Transverse colon (tissue), 3 donors: ENCODE data around the gene KRTAP1-3.

Source experiments
- EP300 ChIP-seq: sonication (generic); formaldehyde crosslinking; IDR thresholded peaks from one replicate; pipeline ENCODE4 v1.6.1; 2017; ENCODE audit warnings: antibody characterized with exemption, low read depth
- POLR2A ChIP-seq: fragments of 450-650 bp; IDR thresholded peaks from one replicate; pipeline ENCODE4 v1.6.1; 2016; ENCODE audit warnings: antibody characterized with exemption, mild to moderate bottlenecking, moderate library complexity
- TF ChIP-seq, protein P1 (sequence below), 5 experiments: fragments of 200-600 bp in 3 of 5; fragments of 450-650 bp in 2 of 5; sonication (generic) in 3 of 5; IDR thresholded peaks; 1 replicate in 2 of 5; 2 replicates in 3 of 5; pipeline ENCODE4 v1.5.1; 2016 to 2017; ENCODE audit warnings: antibody characterized with exemption in 5 of 5, inconsistent platforms in 3 of 5, mild to moderate bottlenecking in 2 of 5, moderate library complexity in 1 of 5

DNA sequence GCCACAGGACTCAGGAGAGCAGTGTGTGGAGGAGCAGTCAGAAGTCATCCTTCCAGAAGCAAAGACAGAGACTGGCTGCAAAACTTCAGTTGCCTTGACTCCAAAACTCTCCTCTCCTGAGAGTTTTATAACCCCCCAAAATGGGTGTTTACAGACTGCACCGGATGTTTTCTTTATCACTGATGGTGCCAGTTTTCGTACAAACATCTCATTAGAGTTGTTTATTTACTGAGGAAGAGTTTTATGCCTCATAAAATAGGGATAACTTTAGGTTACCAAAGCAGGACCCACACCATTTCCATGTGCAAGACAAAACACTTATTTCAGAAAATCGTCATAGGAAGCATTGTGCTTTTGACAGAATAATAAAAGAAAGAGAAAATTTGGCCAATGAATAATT lies 50.4 kb downstream of the KRTAP1-3 start, which contains the start of gene KRT40:
- TF ChIP-seq POLR2A (no peak), EP300 (no peak)
- TF ChIP-seq, protein P1, sequence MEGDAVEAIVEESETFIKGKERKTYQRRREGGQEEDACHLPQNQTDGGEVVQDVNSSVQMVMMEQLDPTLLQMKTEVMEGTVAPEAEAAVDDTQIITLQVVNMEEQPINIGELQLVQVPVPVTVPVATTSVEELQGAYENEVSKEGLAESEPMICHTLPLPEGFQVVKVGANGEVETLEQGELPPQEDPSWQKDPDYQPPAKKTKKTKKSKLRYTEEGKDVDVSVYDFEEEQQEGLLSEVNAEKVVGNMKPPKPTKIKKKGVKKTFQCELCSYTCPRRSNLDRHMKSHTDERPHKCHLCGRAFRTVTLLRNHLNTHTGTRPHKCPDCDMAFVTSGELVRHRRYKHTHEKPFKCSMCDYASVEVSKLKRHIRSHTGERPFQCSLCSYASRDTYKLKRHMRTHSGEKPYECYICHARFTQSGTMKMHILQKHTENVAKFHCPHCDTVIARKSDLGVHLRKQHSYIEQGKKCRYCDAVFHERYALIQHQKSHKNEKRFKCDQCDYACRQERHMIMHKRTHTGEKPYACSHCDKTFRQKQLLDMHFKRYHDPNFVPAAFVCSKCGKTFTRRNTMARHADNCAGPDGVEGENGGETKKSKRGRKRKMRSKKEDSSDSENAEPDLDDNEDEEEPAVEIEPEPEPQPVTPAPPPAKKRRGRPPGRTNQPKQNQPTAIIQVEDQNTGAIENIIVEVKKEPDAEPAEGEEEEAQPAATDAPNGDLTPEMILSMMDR (IDR thresholded peaks at IDR 0.05) = no peak
